Testis (tissue), 2 donors: ENCODE measurements around the gene RPL13A.

Source experiments
- POLR2A ChIP-seq: fragments of 450-650 bp; IDR thresholded peaks from one replicate; pipeline ENCODE4 v1.6.1; 2017; ENCODE audit warnings: antibody characterized with exemption, mild to moderate bottlenecking, moderate library complexity
- TF ChIP-seq, protein P1 (sequence below), 3 experiments: fragments of 450-650 bp in 2 of 3; fragments of 200-600 bp in 1 of 3; sonication (generic) in 1 of 3; IDR thresholded peaks; one replicate each; pipeline ENCODE4 v1.5.1; 2016 to 2019; ENCODE audit warnings: antibody characterized with exemption in 3 of 3, mild to moderate bottlenecking in 2 of 3, moderate library complexity in 1 of 3

DNA sequence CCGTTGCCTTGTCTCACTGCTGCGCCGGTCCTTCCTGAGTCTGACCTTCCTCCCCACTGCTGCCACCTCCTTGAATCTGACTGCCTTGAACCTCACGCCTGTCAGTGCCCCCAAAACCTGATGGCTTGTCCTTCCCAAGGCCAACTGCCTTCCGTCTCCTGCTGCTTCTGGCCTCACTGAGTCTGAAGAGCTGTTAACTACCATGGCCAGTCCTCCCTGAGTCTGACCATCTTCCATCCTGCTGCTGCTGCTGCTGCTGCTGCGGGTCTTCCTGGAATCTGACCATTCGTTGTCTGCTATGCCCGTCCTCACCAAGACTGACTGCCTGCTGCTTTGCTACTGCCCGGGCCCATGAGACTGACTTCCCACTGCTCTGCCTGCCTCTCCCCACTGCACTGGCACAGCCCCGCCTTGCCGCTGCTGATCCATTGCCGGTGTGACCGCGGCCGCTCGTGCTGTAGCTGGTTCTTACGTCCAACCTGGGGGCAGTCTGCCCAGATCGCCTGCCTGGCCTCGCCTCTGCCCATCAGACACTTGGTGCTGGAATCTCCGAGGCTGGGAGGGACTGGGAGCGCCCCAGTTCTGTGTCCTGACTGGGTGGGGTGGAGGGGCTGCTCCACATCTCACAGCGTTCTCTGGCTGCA lies 37.5 kb downstream of the RPL13A start:
- TF ChIP-seq POLR2A, result no peak
- TF ChIP-seq, protein P1, sequence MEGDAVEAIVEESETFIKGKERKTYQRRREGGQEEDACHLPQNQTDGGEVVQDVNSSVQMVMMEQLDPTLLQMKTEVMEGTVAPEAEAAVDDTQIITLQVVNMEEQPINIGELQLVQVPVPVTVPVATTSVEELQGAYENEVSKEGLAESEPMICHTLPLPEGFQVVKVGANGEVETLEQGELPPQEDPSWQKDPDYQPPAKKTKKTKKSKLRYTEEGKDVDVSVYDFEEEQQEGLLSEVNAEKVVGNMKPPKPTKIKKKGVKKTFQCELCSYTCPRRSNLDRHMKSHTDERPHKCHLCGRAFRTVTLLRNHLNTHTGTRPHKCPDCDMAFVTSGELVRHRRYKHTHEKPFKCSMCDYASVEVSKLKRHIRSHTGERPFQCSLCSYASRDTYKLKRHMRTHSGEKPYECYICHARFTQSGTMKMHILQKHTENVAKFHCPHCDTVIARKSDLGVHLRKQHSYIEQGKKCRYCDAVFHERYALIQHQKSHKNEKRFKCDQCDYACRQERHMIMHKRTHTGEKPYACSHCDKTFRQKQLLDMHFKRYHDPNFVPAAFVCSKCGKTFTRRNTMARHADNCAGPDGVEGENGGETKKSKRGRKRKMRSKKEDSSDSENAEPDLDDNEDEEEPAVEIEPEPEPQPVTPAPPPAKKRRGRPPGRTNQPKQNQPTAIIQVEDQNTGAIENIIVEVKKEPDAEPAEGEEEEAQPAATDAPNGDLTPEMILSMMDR (IDR thresholded peaks at IDR 0.05), result no peak
